Neuronal stem cell (in vitro differentiated cells): Measurements from ENCODE around the gene CCDC126.

Source experiments
- DNase-seq: peaks from one replicate; pipeline ENCODE4 v3.0.0-alpha.2; 2013; ENCODE audit warnings: low spot score
- H2AFZ ChIP-seq: one replicate; pipeline ENCODE4 v1.6.1; 2013; ENCODE audit warnings: mild to moderate bottlenecking, low read length, inconsistent platforms
- H2AK5ac ChIP-seq: 2 replicates; pipeline ENCODE4 v1.6.1; 2013; ENCODE audit warnings: low read depth, mild to moderate bottlenecking, inconsistent platforms, low read length, moderate library complexity, mixed read lengths
- H2BK120ac ChIP-seq: 2 replicates; pipeline ENCODE4 v1.6.1; 2013; ENCODE audit warnings: low read depth, mild to moderate bottlenecking, inconsistent platforms, low read length, moderate library complexity, mixed read lengths
- H2BK12ac ChIP-seq: one replicate; pipeline ENCODE4 v1.6.1; 2013; ENCODE audit warnings: low read length, inconsistent platforms
- H2BK15ac ChIP-seq: 2 replicates; pipeline ENCODE4 v1.6.1; 2013; ENCODE audit warnings: mild to moderate bottlenecking, low read length, inconsistent platforms, mixed read lengths
- H2BK5ac ChIP-seq: one replicate; pipeline ENCODE4 v1.6.1; 2013; ENCODE audit warnings: inconsistent platforms, mild to moderate bottlenecking, low read length, moderate library complexity
- H3K14ac ChIP-seq: one replicate; pipeline ENCODE4 v1.6.1; 2013; ENCODE audit warnings: low read length, inconsistent platforms
- H3K18ac ChIP-seq: 2 replicates; pipeline ENCODE4 v1.6.1; 2013; ENCODE audit warnings: low read length, inconsistent platforms
- H3K23ac ChIP-seq: 2 replicates; pipeline ENCODE4 v1.6.1; 2013; ENCODE audit warnings: low read depth, mild to moderate bottlenecking, mixed read lengths, low read length, inconsistent platforms; ENCODE audit not compliant: poor library complexity
- H3K27ac ChIP-seq: replicated peaks from 3 replicates; pipeline ENCODE4 v1.5.1; 2013; ENCODE audit warnings: low read length, inconsistent platforms
- H3K27me3 ChIP-seq, 3 experiments: 2 replicates each; pipeline ENCODE4 v1.6.1; 2013; ENCODE audit warnings: low read length in 3 of 3, mild to moderate bottlenecking in 2 of 3, inconsistent platforms in 1 of 3, low read depth in 1 of 3, mixed read lengths in 1 of 3, moderate library complexity in 1 of 3; ENCODE audit not compliant: control insufficient read depth in 3 of 3, insufficient read depth in 3 of 3
- H3K36me3 ChIP-seq, 2 donors: replicated peaks in 1 of 2; 2 replicates each; pipeline ENCODE4 v1.6.1; 2013; ENCODE audit warnings: low read length in 2 of 2; ENCODE audit not compliant: control insufficient read depth in 2 of 2, insufficient read depth in 2 of 2
- H3K4ac ChIP-seq: 2 replicates; pipeline ENCODE4 v1.6.1; 2013; ENCODE audit warnings: inconsistent platforms, mild to moderate bottlenecking, low read length, moderate library complexity
- H3K4me1 ChIP-seq, 2 donors: 1 replicate in 1 of 2; 2 replicates in 1 of 2; pipeline ENCODE4 v1.6.1; 2013; ENCODE audit warnings: low read length in 2 of 2, low read depth in 1 of 2; ENCODE audit not compliant: control insufficient read depth in 2 of 2, insufficient read depth in 1 of 2
- H3K4me2 ChIP-seq: one replicate; pipeline ENCODE4 v1.6.1; 2013; ENCODE audit warnings: mild to moderate bottlenecking, low read length, inconsistent platforms; ENCODE audit not compliant: insufficient read depth, poor library complexity, severe bottlenecking
- H3K4me3 ChIP-seq, 2 donors: 2 replicates each; pipeline ENCODE4 v1.5.1; 2013; ENCODE audit warnings: low read length in 2 of 2, mild to moderate bottlenecking in 2 of 2, inconsistent platforms in 1 of 2, moderate library complexity in 1 of 2
- H3K79me1 ChIP-seq: one replicate; pipeline ENCODE4 v1.6.1; 2013; ENCODE audit warnings: low read depth, mild to moderate bottlenecking, inconsistent platforms, low read length, moderate library complexity
- H3K9ac ChIP-seq: one replicate; pipeline ENCODE4 v1.6.1; 2013; ENCODE audit warnings: mild to moderate bottlenecking, low read depth, low read length, inconsistent platforms; ENCODE audit not compliant: poor library complexity
- H3K9me3 ChIP-seq, 2 donors: replicated peaks in 1 of 2; 2 replicates each; pipeline versions ENCODE3 to v1.6.1; 2013; ENCODE audit warnings: low read length in 2 of 2, mild to moderate bottlenecking in 2 of 2, inconsistent platforms in 1 of 2, low read depth in 1 of 2, mixed read lengths in 1 of 2, moderate library complexity in 1 of 2; ENCODE audit not compliant: control insufficient read depth in 2 of 2, insufficient read depth in 1 of 2
- H4K8ac ChIP-seq: one replicate; pipeline ENCODE4 v1.6.1; 2013; ENCODE audit warnings: low read depth, mild to moderate bottlenecking, inconsistent platforms, low read length, moderate library complexity
- H4K91ac ChIP-seq: one replicate; pipeline ENCODE4 v1.6.1; 2013; ENCODE audit warnings: low read length, low read depth, mild to moderate bottlenecking, inconsistent platforms; ENCODE audit not compliant: poor library complexity
- WGBS, 2 donors: extraction: QIAGEN DNeasy Blood & Tissue Kit; methylation state at CpG; one replicate each; pipeline ENCODE4 v1.1.7; 2013; ENCODE audit warnings: missing lambda C conversion rate in 2 of 2, mixed read lengths in 1 of 2; ENCODE audit not compliant: insufficient read length in 2 of 2, insufficient replicate concordance in 1 of 2; ENCODE audit errors: extremely low coverage in 2 of 2; 5-methylcytosine and 5-hydroxymethylcytosine counted together

CCDC126 gene

DNA sequence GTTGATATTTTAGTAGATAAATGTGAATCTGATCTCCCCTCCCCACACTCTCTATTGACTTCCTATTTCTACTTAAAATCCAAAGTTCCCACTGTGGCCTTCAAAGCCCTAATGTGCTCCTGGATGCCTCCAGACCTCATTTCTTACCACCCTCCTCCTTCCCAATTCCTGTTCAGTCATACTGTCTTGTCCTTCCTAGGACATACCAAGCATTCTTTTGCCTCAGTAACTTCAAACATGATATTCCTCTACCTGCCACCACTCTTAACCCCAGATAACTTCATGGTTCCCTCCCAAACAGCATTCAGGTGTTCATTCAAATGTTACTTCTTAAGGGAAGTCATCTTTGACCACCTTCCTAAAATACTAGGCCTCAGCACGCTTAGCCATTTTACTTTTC, 48.6 kb downstream of the CCDC126 start:
- Histone ChIP-seq H3K23ac (no peak overlapping the region), H3K4me2 (no peak overlapping the region), H3K4me3 (no peak overlapping the region), H2BK5ac (no peak overlapping the region), H2BK15ac (no peak overlapping the region), H2BK12ac (no peak overlapping the region), H3K14ac (no peak overlapping the region), H3K27ac (no peak overlapping the region), H2BK120ac (no peak overlapping the region), H3K36me3 (no peaks in the 10 kb centered on the region), H3K4me1 (peaks cover 0 to 3% of the 10 kb centered on the region in 2 donors), H4K8ac (no peak overlapping the region), H3K9me3 (no peaks in the 10 kb centered on the region), H3K27me3 (no peaks in the 10 kb centered on the region), H2AK5ac (no peak overlapping the region), H3K18ac (no peak overlapping the region), H3K9ac (no peak overlapping the region), H2AFZ (no peak overlapping the region), H3K79me1 (no peaks in the 10 kb centered on the region), H3K4ac (no peak overlapping the region), H4K91ac (no peak overlapping the region)
- DNase-seq = no peak
- WGBS, 2 donors = no CpG with 5 or more reads among the region's 1 CpG

- Histone ChIP-seq H3K4me2 (no peak overlapping the region), H3K4me3 (peak overlapping the region in 1 of 2 donors; percentile 48), H3K18ac (no peak overlapping the region), H3K23ac (no peak overlapping the region), H3K27ac (no peak overlapping the region), H2AFZ (no peak overlapping the region), H4K8ac (no peak overlapping the region), H3K9ac (no peak overlapping the region), H3K4me1 (no peaks in the 10 kb centered on the region), H3K79me1 (no peaks in the 10 kb centered on the region), H2BK5ac (no peak overlapping the region), H2BK12ac (no peak overlapping the region), H3K9me3 (peaks cover 12 to 21% of the 10 kb centered on the region in 2 donors), H2AK5ac (no peak overlapping the region), H2BK15ac (no peak overlapping the region), H3K4ac (no peak overlapping the region), H2BK120ac (no peak overlapping the region), H4K91ac (no peak overlapping the region), H3K14ac (no peak overlapping the region), H3K27me3 (no peaks in the 10 kb centered on the region), H3K36me3 (no peaks in the 10 kb centered on the region)
- WGBS, 2 donors = no CpG with 5 or more reads among the region's 5 CpGs
- no peak for DNase-seq
Observed at GRCh38 chr7:23653942-23654341, 56.8 kb downstream of the CCDC126 start.

DNA sequence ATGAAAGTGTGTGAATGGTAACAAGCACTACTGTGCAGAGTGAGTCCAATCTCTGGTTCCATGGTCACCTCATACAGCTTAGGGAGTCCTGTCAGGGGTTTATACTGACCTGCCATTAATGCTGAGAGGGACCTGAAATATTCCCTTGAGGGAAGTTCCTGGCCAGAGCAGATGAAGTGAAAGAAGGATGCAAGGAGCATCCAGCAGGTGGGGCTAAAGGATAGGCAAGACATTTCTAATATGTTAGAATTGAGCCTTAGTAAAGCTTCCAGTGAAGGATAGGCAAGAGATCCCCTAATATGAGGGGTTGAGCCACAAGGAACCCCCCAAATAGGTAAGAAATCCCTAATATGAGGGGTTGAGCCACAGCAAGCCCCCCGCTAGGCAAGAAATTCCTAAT, 57.3 kb downstream of the CCDC126 start:
- Histone ChIP-seq H4K91ac (no peak overlapping the region), H3K36me3 (no peaks in the 10 kb centered on the region), H3K79me1 (no peaks in the 10 kb centered on the region), H3K27me3 (no peaks in the 10 kb centered on the region), H3K4me3 (no peak overlapping the region), H3K9me3 (peaks cover 12 to 23% of the 10 kb centered on the region in 2 donors), H2BK5ac (no peak overlapping the region), H2AFZ (no peak overlapping the region), H3K4me1 (no peaks in the 10 kb centered on the region), H4K8ac (no peak overlapping the region), H3K9ac (no peak overlapping the region), H2BK12ac (no peak overlapping the region), H3K18ac (no peak overlapping the region), H3K4ac (no peak overlapping the region), H3K27ac (no peak overlapping the region), H3K4me2 (no peak overlapping the region), H2AK5ac (no peak overlapping the region), H2BK120ac (no peak overlapping the region), H2BK15ac (no peak overlapping the region), H3K14ac (no peak overlapping the region), H3K23ac (no peak overlapping the region)
- no CpG with 5 or more reads among the region's 1 CpG for WGBS, 2 donors
- no peak for DNase-seq

GRCh38 chr7:23655433-23655832, 58.3 kb downstream of the CCDC126 start:
- Histone ChIP-seq H2BK12ac (no peak overlapping the region), H3K79me1 (no peaks in the 10 kb centered on the region), H3K9me3 (peaks cover 12 to 23% of the 10 kb centered on the region in 2 donors), H3K4me2 (no peak overlapping the region), H3K4me3 (no peak overlapping the region), H3K14ac (no peak overlapping the region), H2BK120ac (no peak overlapping the region), H2BK5ac (no peak overlapping the region), H2AFZ (no peak overlapping the region), H3K4ac (no peak overlapping the region), H3K18ac (no peak overlapping the region), H3K4me1 (no peaks in the 10 kb centered on the region), H3K9ac (no peak overlapping the region), H3K27ac (no peak overlapping the region), H2AK5ac (no peak overlapping the region), H2BK15ac (no peak overlapping the region), H4K8ac (no peak overlapping the region), H3K27me3 (no peaks in the 10 kb centered on the region), H3K36me3 (no peaks in the 10 kb centered on the region), H3K23ac (no peak overlapping the region), H4K91ac (no peak overlapping the region)
- no CpG with 5 or more reads among the region's 22 CpGs for WGBS, 2 donors
- no peak for DNase-seq
